ENCODE results near the gene UTS2. TPM values are rescaled to one million over a fixed set of nuclear protein-coding genes. Genes with fewer than 3 reads are reported as not detected.

The UTS2 gene
- total RNA-seq, 1 donor from 2014 or later = not detected

DNA sequence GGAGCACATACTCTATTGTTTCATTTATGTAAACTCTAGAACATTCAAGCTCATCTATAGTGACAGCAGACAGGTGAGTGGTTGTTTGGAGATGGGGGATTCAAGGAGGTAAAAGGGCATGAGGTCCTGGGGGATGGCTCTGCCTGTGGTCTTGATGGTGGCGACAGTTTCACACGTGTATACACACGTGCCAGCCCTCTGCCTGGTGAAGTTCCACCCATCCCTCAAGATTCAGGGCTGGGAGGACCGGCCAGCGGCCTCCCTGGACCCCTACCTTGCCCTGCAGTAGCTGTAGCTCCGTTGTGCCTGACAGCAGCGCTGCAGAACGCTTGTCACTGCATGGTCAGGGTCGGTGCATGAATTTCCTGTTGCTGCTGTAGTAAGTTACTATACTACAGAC is 38.9 kb upstream of the UTS2 start:
- peaks cover 0 to 5% of the 10 kb centered on the region in 2 donors for H3K4me1 ChIP-seq

DNA sequence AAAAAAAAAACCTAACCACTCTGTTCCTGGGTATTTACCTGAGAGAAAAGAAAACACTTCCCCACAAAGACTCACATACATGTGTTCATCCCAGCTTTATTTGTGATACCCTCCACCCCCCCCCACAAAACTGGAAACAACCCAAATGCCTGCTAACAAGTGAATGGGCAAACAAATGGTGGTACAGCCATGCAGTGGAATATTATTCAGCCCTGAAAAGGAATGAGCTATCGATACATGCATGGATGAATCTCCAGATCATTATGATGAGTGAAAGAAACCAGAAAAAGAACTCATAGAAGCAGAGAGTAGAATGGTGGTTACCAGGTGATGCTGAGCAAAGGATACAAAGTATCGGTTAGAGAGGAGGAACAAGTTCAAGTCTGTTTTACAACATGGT is 38.0 kb upstream of the UTS2 start:
- DNase-seq (ENCODE audit: low spot score in 2 of 2) = no peak
- Histone ChIP-seq H3K27ac (no peak overlapping the region), H3K27me3 (no peaks in the 10 kb centered on the region), H3K4me3 (no peak overlapping the region), H3K36me3 (no peaks in the 10 kb centered on the region), H3K4me1 (peaks cover 0 to 5% of the 10 kb centered on the region in 2 donors), H3K9me3 (no peaks in the 10 kb centered on the region)
- intact Hi-C loops (cut with DNase I) = no loop called here
- TF ChIP-seq, protein P1, sequence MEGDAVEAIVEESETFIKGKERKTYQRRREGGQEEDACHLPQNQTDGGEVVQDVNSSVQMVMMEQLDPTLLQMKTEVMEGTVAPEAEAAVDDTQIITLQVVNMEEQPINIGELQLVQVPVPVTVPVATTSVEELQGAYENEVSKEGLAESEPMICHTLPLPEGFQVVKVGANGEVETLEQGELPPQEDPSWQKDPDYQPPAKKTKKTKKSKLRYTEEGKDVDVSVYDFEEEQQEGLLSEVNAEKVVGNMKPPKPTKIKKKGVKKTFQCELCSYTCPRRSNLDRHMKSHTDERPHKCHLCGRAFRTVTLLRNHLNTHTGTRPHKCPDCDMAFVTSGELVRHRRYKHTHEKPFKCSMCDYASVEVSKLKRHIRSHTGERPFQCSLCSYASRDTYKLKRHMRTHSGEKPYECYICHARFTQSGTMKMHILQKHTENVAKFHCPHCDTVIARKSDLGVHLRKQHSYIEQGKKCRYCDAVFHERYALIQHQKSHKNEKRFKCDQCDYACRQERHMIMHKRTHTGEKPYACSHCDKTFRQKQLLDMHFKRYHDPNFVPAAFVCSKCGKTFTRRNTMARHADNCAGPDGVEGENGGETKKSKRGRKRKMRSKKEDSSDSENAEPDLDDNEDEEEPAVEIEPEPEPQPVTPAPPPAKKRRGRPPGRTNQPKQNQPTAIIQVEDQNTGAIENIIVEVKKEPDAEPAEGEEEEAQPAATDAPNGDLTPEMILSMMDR (IDR thresholded peaks at IDR 0.05) = no peak

More for the DNA sequence above, 38.9 kb upstream of the UTS2 start:
- DNase-seq (ENCODE audit: low spot score in 2 of 2) = no peak
- H3K27me3 ChIP-seq = no peaks in the 10 kb centered on the region
- H3K9me3 ChIP-seq = no peaks in the 10 kb centered on the region
- no peak overlapping the region for H3K27ac ChIP-seq
- no peaks in the 10 kb centered on the region for H3K36me3 ChIP-seq
- TF ChIP-seq, protein P1 (IDR thresholded peaks at IDR 0.05) = no peak
- intact Hi-C loops (cut with DNase I) = no loop called here
- no peak overlapping the region for H3K4me3 ChIP-seq

GRCh38 chr1:7888248-7889081 is 35.6 kb upstream of the UTS2 start:
- no peaks in the 10 kb centered on the region for H3K36me3 ChIP-seq
- H3K27me3 ChIP-seq = no peaks in the 10 kb centered on the region
- no peak for DNase-seq (ENCODE audit: low spot score in 2 of 2)
- no peak overlapping the region for H3K4me3 ChIP-seq
- H3K27ac ChIP-seq = no peak overlapping the region
- no peaks in the 10 kb centered on the region for H3K9me3 ChIP-seq
- TF ChIP-seq, protein P1 (IDR thresholded peaks at IDR 0.05) = no peak
- intact Hi-C loops (cut with DNase I) = no loop called here
- H3K4me1 ChIP-seq = no peaks in the 10 kb centered on the region

GRCh38 chr1:7886405-7886745 is 33.5 kb upstream of the UTS2 start:
- Histone ChIP-seq H3K36me3 (no peaks in the 10 kb centered on the region), H3K4me1 (no peaks in the 10 kb centered on the region), H3K9me3 (no peaks in the 10 kb centered on the region), H3K4me3 (peak overlapping the region in 1 of 2 donors; percentile 42), H3K27me3 (no peaks in the 10 kb centered on the region), H3K27ac (no peak overlapping the region)
- no peak for DNase-seq (ENCODE audit: low spot score in 2 of 2)
- TF ChIP-seq, protein P1 (IDR thresholded peaks at IDR 0.05) = no peak
- intact Hi-C loops (cut with DNase I) = no loop called here

DNA sequence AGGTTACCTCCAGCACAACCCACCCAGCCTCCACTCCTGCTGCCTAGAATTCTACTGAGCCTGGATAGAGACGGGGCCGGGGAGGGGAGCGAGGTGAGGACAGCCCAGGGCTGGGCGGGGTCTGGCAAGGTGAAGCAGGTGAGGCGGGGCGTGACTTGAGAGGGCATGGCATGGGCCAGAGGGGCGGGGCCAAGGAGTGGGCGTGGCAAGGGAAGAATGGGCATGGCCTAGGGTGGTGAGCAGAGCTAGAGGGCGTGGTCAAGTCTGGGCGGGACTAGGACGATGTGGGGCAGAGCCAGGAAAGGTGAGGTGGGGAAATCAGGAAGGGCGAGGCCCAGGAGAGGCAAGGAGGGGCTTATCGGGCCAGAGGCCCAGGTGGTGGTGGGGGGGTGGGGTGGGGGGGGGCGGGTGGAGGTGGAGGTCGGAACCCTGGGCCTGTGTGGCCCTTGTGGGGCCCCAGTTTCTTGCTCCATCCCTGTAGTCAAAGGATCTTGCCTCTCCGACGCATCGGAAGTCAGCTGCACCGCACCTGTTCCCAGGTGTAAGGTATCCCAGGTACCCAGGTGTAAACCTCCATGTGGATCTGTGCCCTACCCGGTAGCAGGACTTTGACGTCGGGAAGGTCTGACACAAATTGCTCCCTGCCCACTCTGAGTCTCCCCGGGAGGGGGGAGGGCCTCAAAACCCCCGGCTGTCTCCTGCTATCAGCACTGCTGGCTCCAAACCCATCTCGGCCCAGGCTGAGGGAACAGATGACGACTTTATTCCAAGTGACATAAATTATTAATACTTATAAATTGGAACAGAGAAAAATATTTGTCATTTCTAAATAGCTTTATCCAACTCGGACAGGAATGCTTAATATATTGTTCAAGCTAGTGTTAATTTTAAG is 32.9 kb upstream of the UTS2 start:
- Histone ChIP-seq H3K27me3 (no peaks in the 10 kb centered on the region), H3K27ac (no peak overlapping the region), H3K4me3 (peak overlapping the region in 1 of 2 donors; percentile 42), H3K4me1 (no peaks in the 10 kb centered on the region), H3K9me3 (no peaks in the 10 kb centered on the region), H3K36me3 (no peaks in the 10 kb centered on the region)
- no peak for DNase-seq (ENCODE audit: low spot score in 2 of 2)
- TF ChIP-seq, protein P1 (IDR thresholded peaks at IDR 0.05) = no peak
- intact Hi-C loops (cut with DNase I) = no loop called here
